Activated T-helper 17 cell treated with anti-CD3 and anti-CD28 coated beads, Interleukin-2, amount 50 U/mL, for 72 hours (primary cell): Measurements from ENCODE around the gene ZIC5. TPM values are rescaled to one million over a fixed set of nuclear protein-coding genes. Genes with fewer than 3 reads are reported as not detected.
A peak's percentile ranks its signal among the peaks of the same experiment; 100 is the strongest.
"Not testable (repeated sequence)": the region's sequence is repeated elsewhere in the genome, so short reads cannot be mapped to it uniquely, and the experiment has no call there.

Experiments
- ATAC-seq: fragments of 150-1000 bp; cut with Tn5 transposase; replicated peaks from 2 replicates; pipeline ENCODE4 v1.10.0; 2021; ENCODE audit warnings: mild to moderate bottlenecking, moderate library complexity
- H3K27ac Mint-ChIP-seq: one replicate; pipeline ENCODE4 v1.8.0; 2022; ENCODE audit warnings: mixed read lengths
- H3K27me3 Mint-ChIP-seq: one replicate; pipeline ENCODE4 v1.8.0; 2022; ENCODE audit warnings: mixed read lengths
- H3K36me3 Mint-ChIP-seq: one replicate; pipeline ENCODE4 v1.8.0; 2022; ENCODE audit warnings: low read depth, mild to moderate bottlenecking, mixed read lengths
- H3K4me1 Mint-ChIP-seq: one replicate; pipeline ENCODE4 v1.8.0; 2022; ENCODE audit warnings: mixed read lengths
- H3K4me3 Mint-ChIP-seq: one replicate; pipeline ENCODE4 v1.8.0; 2022; ENCODE audit warnings: mild to moderate bottlenecking, mixed read lengths
- H3K9me3 Mint-ChIP-seq: one replicate; pipeline ENCODE4 v1.8.0; 2022; ENCODE audit warnings: mixed read lengths
- total RNA-seq, 2 donors: library from RNA; stranded (reverse); gene quantifications; one replicate each; pipeline ENCODE4 v1.2.3, GENCODE V29; 2022

ZIC5 gene
- total RNA-seq, 2 donors from 2014 or later = 0.04 TPM; not detected in 1

DNA sequence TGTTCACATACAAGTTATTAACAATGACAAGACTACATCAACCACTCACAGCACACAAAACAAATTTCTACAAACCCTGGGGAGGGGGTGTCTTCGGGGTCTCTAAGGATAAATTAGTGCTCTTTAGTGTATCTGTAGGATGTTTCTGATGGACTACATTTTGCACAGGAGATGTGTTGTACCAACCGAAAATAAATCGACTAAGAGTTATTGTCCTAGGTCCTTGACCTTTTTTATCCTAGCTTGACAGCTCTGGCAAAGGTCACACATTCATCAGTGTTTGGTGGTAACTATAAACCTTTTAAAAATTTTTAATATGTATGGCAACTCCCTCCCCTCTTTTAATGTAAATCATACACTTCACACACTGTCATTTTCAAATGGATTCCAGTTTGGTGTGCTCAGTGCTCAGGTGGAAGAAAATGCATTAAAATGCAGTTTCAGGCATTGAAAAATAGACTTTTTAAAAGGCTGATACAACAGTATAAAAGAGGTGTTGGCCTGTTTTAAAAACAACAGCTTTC, 7.7 kb downstream of the ZIC5 start:
- peaks cover 4% of the 10 kb centered on the region for H3K4me1 Mint-ChIP-seq
- peaks cover 60% of the 10 kb centered on the region for H3K27me3 Mint-ChIP-seq
- no peaks in the 10 kb centered on the region for H3K9me3 Mint-ChIP-seq
- no peak overlapping the region for H3K27ac Mint-ChIP-seq
- H3K36me3 Mint-ChIP-seq = peaks cover 9% of the 10 kb centered on the region
- H3K4me3 Mint-ChIP-seq = no peak overlapping the region
- no peak for ATAC-seq

DNA sequence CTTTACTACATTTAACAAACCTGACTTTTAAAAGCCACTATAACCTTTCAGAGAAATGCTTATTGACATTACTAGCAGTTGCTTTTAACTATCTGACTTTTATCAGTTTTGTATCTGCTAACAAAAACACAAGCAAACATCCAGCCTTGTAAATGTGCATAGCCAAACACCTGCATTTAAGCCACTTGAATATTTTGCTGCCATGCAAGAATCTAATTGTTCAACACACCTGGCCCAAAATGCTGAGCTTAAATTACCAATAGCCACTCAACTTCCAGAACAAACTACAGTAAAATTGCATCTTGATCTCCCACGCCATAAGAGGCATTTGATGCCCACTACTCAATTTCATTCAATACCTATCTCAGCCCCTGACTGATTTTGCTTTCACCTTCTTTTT, 9.3 kb downstream of the ZIC5 start:
- no peak for ATAC-seq
- H3K27me3 Mint-ChIP-seq = peaks cover 66% of the 10 kb centered on the region
- H3K9me3 Mint-ChIP-seq = no peaks in the 10 kb centered on the region
- H3K27ac Mint-ChIP-seq = no peak overlapping the region
- H3K36me3 Mint-ChIP-seq = peaks cover under 1% of the 10 kb centered on the region
- no peak overlapping the region for H3K4me3 Mint-ChIP-seq
- peaks cover 5% of the 10 kb centered on the region for H3K4me1 Mint-ChIP-seq

DNA sequence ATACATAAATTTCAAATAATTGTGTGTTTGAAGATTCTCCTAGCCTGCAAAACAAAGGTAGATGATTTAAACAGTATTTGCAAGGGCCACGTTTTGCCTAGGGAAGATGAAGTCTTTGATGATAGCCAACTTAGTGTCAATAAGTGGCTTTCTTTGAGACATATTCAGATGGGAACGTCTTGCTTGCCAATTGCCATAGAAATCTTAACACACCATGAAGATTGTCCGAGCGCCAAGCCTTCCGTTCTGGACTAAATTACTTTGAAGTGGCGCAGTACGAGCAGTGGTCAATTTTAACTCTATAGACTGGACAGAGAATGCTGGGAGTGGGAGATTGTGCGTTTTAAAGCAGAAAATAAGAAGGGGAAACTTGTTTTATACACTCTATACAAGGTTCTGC, 9.9 kb downstream of the ZIC5 start:
- H3K27me3 Mint-ChIP-seq = peaks cover 67% of the 10 kb centered on the region
- no peaks in the 10 kb centered on the region for H3K36me3 Mint-ChIP-seq
- H3K27ac Mint-ChIP-seq = no peak overlapping the region
- H3K4me3 Mint-ChIP-seq = no peak overlapping the region
- peaks cover 5% of the 10 kb centered on the region for H3K4me1 Mint-ChIP-seq
- H3K9me3 Mint-ChIP-seq = no peaks in the 10 kb centered on the region
- ATAC-seq = no peak

DNA sequence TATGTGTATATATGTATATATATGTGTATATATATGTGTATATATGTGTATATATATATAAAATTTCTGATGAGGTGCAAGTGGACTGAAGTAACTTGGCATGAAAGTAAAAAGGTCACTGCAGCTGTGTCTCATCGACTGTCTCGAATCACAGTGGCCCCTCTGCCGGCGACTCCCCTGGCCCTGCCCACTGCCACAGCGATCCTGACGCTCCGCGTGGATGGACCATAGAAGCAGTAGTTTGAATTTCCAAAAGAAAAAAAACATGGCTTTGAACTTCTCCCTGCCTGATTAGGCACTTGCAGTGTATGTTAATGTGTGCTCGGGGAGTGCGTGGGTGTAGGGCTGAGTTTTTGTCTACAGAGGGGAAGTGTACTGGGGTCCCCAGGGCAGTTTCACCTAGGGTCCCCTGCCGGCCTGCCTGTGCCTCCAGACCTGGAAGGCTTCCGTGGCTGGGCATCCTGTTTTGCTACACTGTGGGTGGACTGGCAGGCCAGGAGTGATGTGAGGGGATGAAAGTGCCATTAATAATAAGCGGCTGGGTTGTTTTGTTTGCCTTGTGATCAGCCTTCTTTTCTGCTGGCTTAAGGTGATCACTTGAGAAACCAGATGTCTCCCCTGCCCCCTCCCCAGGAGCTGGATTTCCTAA, 10.8 kb downstream of the ZIC5 start:
- Mint-ChIP-seq H3K4me1 (peaks cover 5% of the 10 kb centered on the region), H3K9me3 (no peaks in the 10 kb centered on the region), H3K36me3 (no peaks in the 10 kb centered on the region), H3K27me3 (peaks cover 66% of the 10 kb centered on the region), H3K27ac (no peak overlapping the region), H3K4me3 (no peak overlapping the region)
- ATAC-seq = no peak

DNA sequence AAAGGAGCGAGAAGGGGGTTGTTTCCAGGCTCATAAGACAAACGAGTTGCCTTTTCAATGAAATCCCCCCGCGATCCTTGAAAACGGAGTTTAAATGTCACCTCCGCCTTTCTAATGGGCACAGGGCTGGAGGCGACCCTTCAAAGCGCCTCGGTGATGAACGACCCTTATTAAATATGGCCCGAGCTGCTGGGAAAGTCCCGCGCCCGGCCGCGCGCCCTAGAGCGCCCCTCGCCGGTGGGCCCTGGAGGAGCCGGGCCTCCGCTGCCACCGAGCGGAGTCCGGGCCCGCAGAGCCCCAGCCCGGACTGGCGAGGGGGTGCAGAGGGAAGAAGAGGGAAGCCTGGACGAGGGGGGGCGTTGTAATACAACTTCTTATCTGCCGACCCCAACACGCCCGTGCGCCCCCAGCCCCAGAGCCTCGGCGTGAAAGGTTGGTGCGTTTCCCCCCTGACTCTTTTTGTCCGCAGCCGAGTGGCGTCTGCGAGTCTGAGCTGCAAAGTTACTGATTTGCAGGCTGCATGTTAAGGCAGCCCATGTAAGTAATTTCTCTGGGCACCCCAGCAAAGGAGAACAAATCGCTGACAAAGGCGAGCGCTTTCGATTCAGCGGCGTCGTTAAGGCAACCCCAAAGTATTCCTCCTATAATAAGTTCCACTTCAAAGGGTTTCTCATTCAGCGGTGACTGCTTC, 11.9 kb downstream of the ZIC5 start:
- H3K27ac Mint-ChIP-seq = no peak overlapping the region
- peaks cover 5% of the 10 kb centered on the region for H3K4me1 Mint-ChIP-seq
- H3K4me3 Mint-ChIP-seq = no peak overlapping the region
- no peaks in the 10 kb centered on the region for H3K36me3 Mint-ChIP-seq
- no peak for ATAC-seq
- peaks cover 64% of the 10 kb centered on the region for H3K27me3 Mint-ChIP-seq
- H3K9me3 Mint-ChIP-seq = no peaks in the 10 kb centered on the region

DNA sequence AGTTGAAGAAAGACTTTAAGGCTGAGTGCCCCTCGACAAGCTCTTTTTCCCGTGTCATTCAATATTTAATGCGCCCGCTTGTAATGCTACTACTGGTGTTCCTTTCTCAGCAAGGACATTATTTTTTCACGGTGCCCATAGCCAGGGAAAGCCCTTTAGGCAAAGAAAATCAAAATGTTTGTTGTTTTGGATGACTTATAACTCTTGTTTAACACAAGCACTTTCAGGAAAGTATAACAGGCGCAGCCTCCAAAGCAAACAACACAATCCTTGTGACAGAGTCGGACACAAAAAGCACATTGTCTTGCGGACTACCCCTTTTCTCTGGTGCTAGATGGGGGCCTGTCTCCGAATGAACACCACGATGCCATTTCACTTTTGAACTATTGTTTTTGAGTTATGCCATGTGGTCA, 12.4 kb downstream of the ZIC5 start:
- H3K36me3 Mint-ChIP-seq = no peaks in the 10 kb centered on the region
- H3K9me3 Mint-ChIP-seq = no peaks in the 10 kb centered on the region
- ATAC-seq = no peak
- peaks cover 59% of the 10 kb centered on the region for H3K27me3 Mint-ChIP-seq
- no peak overlapping the region for H3K27ac Mint-ChIP-seq
- peaks cover 5% of the 10 kb centered on the region for H3K4me1 Mint-ChIP-seq
- no peak overlapping the region for H3K4me3 Mint-ChIP-seq

DNA sequence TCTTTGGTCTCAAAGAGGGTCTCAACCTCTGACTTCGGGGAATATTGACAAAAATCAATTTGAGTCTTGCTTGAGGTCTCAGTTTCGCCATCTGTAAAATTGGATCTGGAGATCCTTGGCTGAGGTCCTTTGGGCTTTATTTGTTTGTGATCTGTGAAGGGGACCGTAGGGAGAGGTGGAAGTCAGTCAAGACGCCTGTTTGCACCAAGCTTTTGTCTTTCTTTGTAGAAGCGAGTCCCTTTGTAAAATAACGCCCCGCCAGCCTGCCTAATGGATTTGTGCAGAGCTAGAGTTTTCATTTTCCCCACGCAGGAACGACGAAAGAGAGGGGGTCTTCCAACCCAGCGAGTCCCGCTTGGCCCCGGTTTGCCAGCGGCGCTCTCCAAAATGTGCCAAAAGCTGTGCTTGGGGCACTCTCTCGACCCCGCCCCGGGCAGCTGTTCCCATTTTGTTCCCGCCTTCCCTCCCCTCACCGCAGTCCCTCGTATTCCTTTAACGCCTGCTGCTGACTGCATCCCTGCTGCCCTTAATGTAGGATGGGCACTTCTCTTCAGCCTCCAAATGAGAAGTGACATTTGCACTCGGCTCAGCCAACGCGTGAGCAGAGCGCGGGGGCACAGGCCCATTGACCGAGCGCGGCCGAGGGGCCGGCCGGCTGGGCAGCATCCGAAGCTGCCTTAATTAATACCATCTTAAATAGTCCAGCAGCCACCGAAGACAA, 13.0 kb downstream of the ZIC5 start:
- H3K4me1 Mint-ChIP-seq = peaks cover 5% of the 10 kb centered on the region
- peaks cover 63% of the 10 kb centered on the region for H3K27me3 Mint-ChIP-seq
- H3K4me3 Mint-ChIP-seq = peak overlapping the region; percentile 50
- H3K9me3 Mint-ChIP-seq = no peaks in the 10 kb centered on the region
- ATAC-seq = no peak
- H3K36me3 Mint-ChIP-seq = no peaks in the 10 kb centered on the region
- H3K27ac Mint-ChIP-seq = no peak overlapping the region

DNA sequence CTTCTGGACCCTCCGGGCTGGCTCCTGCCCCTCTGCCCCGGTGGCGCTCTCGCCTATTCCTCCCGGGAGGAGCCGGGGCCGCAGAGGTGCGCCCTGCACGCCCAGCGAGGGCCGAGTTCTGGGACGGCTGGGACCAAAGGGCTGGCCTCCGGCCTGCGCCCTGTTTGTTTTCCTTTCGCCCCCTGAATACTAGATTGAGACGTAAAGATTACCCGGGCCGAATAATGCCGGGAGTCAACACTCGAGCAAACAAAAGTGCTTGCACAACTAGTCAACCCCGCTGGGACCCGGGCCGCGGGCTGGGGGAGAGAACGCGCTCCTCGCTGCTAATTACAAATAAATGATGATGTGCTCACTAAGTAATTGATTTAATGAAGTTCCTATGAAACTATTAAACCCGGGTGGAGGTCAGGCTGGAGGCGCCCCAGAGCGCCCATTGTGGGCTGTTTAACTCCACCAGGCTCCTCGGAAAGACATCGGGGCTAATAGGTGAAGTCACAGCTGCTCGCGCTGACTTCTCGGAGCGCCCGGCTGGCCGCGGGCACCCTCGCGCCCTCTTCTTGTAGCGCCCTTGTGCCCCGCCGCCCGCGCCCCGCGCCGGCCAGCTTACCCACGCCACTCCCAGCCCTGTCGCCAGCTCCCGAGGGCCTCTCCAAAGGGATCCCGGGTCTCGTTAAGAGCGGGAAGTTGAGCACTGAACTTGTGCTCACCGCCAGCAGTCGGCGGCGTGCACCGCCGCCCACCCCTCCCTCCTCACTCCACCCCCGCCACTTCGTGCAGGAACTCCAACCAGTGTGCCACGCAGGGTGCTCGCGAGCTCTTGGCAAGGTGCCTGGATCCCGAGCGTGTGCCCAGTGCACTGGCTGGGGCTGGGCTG, 14.9 kb downstream of the ZIC5 start:
- H3K4me1 Mint-ChIP-seq = peaks cover 5% of the 10 kb centered on the region
- H3K9me3 Mint-ChIP-seq = no peaks in the 10 kb centered on the region
- H3K4me3 Mint-ChIP-seq = peak overlapping the region; percentile 50
- no peak for ATAC-seq
- no peak overlapping the region for H3K27ac Mint-ChIP-seq
- peaks cover 65% of the 10 kb centered on the region for H3K27me3 Mint-ChIP-seq
- H3K36me3 Mint-ChIP-seq = no peaks in the 10 kb centered on the region

DNA sequence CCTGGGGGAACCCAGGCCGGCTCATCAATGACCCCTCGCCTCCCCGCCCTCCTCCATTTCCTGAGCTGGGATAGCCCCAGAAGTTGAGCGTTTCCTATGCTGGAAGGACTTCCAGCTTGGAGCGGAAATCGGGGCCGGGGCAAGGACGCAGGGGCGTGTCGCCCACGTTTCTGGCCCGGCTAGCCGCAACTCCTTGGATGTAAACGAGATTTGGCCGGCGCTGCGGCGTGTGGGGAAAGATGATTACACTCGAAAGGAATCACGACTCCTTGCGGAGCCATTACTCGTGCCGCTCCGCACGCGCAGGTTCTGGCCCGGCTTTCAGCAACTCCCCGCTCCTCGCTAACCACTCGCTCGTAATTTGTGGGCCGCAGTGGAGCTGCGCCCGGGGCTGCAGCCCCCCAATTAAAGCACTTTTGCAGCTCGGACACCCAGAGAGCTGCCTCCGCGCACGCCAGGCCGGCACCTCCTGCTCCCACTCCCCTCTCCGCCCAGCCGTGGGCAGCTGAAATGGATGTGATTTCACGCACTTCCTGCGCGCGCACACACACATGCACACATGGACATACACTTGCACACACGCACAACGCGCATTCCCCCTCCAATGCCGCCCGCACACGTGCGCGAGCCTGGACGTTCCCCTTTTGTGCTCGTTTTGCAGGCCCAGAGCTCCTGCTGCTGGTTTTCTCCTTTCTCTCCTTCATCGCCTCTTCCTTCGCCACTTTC, 15.7 kb downstream of the ZIC5 start:
- ATAC-seq = no peak
- no peaks in the 10 kb centered on the region for H3K36me3 Mint-ChIP-seq
- peaks cover 5% of the 10 kb centered on the region for H3K4me1 Mint-ChIP-seq

DNA sequence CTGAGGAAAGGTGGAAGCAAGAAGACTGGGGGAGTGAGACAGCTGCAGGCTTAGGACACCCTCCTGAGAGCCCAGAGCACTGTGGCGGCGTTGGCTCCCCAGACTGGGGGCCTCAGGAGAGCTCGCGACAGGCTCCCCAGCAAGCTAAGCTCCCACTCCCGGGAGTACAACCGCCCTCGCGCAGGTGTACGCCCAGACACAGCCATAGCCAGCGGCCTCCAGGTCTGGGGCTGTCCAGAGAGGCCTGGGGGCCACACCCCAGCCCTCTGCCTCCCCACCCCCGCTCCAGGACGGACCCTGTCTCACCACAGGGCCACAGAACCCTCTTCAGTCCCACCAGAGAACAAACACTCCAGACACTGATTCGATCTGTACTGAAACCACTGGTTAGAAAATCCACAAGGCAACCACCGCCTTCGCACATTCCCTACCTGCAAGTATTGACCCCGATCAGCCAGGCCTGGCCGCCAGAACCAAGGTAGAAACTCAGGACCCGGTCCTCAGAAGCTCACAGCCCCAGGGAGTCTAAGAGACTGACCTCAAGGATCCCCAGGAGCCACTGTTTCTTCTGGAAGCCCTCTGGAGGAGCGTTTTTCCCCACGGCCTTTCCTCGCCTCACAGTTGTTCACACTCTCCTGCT, 16.3 kb downstream of the ZIC5 start:
- H3K27me3 Mint-ChIP-seq = peaks cover 59% of the 10 kb centered on the region
- no peaks in the 10 kb centered on the region for H3K36me3 Mint-ChIP-seq
- peaks cover 5% of the 10 kb centered on the region for H3K4me1 Mint-ChIP-seq
- no peak for ATAC-seq
- no peak overlapping the region for H3K4me3 Mint-ChIP-seq
- no peaks in the 10 kb centered on the region for H3K9me3 Mint-ChIP-seq
- H3K27ac Mint-ChIP-seq = no peak overlapping the region

More for the DNA sequence above, 15.7 kb downstream of the ZIC5 start:
- no peaks in the 10 kb centered on the region for H3K9me3 Mint-ChIP-seq
- H3K27me3 Mint-ChIP-seq = peaks cover 63% of the 10 kb centered on the region
- peak overlapping the region; percentile 50 for H3K4me3 Mint-ChIP-seq
- H3K27ac Mint-ChIP-seq = no peak overlapping the region

DNA sequence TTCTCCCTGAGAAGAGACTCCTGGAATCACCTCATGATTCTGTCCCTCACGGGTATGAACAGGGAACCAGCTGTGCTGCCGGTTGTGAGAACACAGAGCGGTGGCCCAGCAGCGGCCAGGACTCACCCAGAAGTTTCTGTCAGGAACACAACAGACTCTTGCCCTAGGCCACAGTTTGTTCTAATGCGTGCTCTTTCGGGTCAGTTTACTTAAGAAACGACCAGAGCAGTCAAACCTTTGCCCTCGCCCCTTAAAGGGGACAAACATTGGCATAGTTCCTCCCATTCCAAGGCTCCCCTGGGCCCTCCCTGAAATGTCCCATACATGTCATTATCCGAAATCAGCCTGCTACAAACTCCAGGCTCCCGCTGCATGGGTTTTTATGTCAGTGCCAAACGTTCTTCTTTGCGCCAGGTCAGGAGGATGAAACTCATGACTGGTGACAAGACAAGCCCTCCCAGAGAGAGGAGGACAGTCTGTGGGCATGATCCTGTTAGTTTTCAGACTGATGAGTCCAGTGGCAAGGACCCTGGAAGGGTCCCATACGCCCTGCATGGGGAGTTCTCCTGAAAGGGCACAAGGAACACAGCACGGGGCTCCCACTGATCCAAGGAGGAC, 18.3 kb downstream of the ZIC5 start:
- Mint-ChIP-seq H3K9me3 (no peaks in the 10 kb centered on the region), H3K4me1 (no peaks in the 10 kb centered on the region), H3K36me3 (no peaks in the 10 kb centered on the region), H3K27ac (no peak overlapping the region), H3K27me3 (peaks cover 56% of the 10 kb centered on the region), H3K4me3 (no peak overlapping the region)
- no peak for ATAC-seq

DNA sequence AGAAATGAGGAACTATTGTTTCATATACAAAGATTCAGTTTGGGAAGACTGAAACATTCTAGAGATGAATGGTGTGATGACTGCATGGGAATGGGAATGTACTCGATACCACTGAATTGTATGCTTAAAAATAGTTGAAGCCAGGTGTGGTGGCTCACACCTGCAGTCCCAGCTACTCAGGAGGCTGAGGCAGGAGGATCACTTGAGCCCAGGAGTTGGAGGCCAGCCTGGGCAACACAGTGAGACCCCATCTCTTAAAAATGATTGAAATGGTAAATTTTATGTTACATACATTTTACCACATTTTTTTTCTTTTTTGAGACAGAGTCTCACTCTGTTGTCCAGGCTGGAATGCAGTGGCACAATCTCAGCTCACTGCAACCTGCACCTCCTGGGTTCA, 19.9 kb downstream of the ZIC5 start:
- H3K4me1 Mint-ChIP-seq, H3K36me3 Mint-ChIP-seq, H3K9me3 Mint-ChIP-seq, ATAC-seq, H3K27ac Mint-ChIP-seq, H3K4me3 Mint-ChIP-seq: not testable (repeated sequence)
- peaks cover 56% of the 10 kb centered on the region for H3K27me3 Mint-ChIP-seq
